HG02840 (cell line): ENCODE results near the gene KCTD12.

ENCODE experiments used
- ATAC-seq: cut with Tn5 transposase; IDR thresholded peaks from one replicate; pipeline ENCODE4 v1.9.1; 2021; ENCODE audit warnings: mild to moderate bottlenecking, moderate library complexity, moderate number of reproducible peaks; ENCODE audit not compliant: unreplicated experiment, low FRiP score

The KCTD12 gene

DNA sequence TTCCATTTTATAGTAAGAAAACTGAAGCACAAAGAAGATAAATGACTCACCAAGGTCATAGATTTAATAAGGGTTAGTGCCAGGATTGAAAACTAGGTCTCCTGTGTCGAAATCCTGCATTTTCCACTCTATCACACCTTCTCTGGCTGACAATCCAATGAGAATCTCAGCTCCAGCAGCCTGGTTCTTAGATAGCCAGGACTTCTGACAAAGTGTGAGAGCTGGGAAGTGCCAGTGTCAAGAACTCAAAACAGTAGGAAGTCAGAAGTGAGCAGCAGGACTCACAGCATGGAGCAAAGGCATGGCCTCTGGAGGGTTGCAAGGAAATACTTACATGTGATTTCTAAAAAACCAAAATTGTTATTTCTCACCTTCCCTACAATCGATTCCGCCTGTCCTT is 24.3 kb downstream of the KCTD12 start:
- no peak for ATAC-seq

DNA sequence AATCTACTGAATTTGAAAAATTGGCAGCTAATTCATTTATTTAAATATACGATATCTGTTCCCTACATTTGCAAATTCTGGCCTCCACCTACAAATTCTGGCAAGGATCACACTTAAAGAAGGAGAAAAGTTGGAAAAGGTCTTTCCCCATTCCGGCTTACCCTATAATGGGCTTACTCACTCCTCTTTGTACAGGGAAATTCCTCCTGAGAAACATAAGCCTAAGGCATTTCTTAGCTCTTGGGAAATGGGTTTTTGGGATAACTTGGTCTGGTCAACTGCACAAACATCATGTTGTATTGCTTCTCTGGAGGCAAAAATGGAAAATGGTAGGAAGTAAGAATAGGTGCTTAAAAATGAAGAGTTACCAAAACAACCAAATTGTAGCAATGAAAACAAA is 25.5 kb downstream of the KCTD12 start:
- no peak for ATAC-seq

DNA sequence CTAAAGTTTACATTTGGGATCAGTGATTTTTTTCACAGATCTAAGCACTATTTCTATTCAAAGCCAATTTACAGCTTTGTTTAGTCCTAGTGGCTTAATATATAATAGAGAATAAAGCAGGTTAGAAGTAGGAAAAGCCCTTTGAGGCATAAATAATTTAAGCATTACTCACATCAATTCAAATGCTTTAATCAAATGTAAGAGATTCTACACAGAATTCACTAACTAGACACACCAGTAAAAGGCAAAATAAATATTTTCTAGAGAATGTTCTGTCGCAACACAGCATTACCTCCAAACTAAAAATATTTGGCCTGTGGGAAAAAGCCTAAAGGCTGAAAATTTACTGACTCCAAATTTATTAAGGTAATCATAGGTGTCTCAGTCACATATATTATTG is 31.3 kb downstream of the KCTD12 start:
- no peak for ATAC-seq

DNA sequence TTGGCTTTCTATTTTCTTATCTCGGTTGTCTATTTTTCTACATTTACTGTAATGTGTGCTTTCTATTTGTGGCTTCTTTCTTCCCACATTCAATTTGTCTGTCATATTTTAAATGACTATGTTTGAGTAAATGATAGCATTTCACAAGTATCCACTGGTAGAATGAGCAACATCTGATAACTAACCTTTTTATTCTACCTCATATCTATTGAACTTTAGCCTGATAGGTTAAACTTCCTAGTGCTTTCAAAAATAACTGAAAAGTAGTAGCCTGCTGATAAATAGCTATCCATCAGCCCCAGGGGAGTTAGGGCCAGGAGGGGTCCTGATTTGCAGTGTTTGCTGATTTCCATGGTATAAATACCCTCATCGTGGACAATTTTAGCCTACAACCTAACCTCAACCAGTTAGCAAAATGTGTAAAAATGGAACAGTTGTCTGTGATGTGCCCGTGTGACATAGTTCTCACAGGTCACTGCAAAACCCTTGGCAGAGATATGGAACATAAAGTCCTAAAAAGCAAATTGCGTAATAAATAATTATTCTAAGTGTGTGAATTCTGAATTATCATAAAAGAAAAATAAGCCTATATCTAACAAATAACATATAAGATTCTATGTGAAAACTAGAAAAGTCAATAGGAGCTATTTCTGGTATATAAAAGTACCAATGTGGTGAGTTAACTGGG is 32.1 kb downstream of the KCTD12 start:
- no peak for ATAC-seq

DNA sequence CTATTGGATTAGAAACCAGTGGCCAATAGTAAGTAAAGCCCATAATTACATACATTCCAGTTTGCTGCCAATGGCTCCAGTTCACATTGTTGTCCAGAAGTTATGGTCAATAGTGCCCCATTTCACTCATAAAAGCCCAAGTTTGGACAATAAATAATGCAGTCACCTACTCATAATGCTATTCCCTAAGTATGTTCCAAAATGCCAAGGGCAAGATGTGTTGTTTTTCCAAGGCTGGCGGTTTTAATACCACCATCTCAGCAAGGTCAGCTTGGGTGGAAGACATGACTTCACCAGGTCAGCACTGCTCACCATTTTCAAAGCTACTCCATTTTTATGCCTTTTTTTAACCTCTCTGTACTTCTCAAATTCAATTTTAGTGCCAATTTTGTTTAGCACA is 32.7 kb downstream of the KCTD12 start:
- ATAC-seq: no peak

DNA sequence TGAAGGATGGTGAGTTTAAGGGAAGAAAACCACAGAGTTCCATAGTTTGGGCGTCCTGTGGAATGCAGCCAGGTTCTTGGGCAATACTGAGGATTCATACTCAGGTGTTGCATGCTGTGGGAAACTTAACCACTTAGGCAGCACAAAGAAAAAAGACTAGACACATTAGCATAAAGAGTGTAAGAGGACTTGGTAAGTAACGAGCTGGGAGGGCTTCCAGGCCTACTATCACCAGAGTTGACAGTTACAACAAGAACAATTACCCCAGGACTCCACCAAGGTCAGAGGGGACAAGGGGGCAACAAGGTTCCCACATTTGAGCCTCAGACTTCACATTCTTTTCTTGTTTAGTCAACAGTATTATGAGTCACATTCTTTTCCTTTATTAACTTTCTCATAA is 33.2 kb downstream of the KCTD12 start:
- ATAC-seq: no peak

DNA sequence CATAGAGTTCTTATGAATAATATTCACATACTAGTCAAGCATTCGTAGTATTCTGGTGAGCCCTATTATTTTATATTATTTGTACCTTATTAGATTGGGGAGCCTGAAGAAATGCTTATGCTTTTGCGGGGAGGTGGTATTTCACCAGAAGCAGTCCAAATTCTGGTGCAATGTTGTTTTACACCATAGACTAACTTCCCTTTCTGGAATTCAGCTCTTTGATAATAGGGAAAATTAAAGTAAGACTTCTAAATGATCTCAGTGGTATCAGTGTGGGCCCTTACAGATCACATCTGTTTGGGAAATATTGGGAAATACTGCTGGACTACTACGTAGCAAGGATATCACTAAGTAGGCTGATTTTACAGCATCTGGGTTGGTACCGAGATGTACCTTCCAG is 34.2 kb downstream of the KCTD12 start:
- ATAC-seq: no peak

DNA sequence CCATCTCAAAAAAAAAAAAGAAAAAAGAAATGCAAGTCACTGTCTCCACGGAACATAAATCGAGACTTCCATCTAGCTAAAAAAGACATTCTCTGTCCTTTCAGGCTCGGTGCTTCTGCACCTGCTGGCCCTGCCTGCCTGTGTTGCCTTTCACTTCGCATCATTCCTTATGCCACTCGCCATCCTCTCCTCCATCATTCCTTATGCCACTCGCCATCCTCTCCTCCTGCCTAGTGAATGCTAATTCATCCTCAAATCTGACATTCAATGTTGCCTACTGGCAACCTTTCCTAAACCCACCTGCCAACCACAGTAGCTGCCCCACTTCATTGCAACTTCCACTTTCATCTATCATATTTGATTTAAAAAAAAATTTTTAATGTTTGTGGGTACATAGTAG is 36.7 kb downstream of the KCTD12 start:
- ATAC-seq: no peak

DNA sequence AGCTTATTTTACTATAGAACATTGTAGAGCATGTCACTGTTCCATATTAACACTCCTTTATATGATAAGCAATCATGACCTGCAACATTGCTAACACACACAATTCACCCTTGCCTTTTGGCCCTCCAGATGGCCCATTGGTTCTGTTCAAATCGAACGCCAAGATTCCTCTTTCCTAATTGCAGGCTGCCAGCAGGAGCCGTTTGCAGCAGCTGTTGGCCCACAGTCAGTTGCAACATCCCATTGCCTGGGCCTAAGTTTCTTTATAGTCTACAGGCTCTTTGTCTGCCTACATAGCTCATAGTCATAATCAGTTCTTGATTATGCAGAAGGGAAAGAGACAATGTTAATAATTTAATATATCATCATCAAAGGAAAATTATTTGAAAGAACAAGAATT is 37.6 kb downstream of the KCTD12 start:
- no peak for ATAC-seq

DNA sequence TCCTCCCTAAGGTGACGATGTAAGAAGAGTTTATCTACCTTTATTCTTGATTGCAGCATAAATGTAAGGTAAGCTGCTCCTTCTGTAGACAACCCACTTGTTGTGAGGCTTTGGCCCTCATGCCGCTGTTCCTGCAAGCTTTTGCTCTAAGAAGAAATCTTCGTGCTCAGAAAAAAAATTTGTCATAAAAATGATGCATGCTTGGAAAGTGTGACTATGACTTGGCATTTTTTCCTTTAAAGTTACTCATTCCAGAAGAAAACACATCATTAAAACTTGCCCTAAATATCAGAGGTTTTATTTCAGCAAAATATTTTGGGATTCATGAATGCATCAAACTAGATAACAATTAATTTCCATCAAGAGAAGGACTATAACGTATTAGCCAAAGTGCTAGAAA is 39.8 kb downstream of the KCTD12 start:
- ATAC-seq: no peak

DNA sequence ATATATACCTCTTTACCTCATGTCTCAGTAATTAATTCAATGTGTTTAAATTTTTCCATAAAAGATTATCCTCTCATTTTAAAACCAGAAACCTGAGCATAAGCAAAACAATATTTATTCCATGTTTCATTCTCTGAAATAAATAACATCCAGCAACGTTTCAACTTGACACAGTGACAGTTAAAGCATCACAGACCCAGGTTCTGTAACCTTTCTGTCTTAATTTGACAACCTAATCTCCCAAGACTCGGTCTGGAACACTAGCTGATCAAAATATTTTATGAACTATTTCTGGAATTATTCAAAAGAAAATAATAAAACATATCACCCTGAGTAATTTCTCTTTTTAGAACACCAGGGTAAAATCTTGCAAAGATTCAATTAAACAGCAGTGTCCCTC is 40.3 kb downstream of the KCTD12 start:
- ATAC-seq: no peak

DNA sequence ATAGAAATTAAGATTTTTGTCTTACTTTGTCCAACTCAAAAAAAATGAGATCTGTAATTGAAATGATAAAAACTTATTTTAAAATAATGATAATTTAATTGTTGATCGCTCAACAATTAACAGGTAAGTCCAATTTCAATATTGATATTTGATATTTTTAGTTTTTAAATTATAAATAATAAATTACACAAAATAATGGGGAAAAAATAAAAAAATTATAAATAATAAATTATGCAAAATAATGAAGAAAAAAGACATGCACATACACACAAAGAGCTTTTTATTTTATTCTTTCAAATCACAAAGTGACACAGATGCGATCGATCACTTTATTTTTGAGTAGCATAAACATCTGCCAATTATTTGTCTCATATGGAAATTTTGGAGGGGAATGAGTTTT is 40.8 kb downstream of the KCTD12 start:
- ATAC-seq: no peak

DNA sequence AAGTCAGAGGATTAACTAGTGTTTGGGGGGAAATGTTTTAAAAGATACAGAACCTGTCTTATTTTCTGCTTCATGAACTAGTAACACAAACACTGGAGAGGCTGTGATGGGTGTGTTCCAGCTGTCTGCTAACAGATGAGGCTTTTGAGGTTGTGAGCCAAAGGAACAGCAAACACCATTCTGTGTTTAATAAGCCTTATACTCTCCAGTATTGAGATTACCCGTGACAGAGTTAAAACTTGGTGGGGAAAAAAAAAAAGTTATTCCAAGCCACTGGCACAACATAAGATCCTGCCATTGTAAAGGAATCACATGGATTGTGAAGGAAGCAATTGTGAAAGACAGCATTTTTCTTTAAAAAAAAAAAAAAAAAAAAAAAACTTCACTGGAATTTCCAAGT is 48.4 kb downstream of the KCTD12 start:
- no peak for ATAC-seq

DNA sequence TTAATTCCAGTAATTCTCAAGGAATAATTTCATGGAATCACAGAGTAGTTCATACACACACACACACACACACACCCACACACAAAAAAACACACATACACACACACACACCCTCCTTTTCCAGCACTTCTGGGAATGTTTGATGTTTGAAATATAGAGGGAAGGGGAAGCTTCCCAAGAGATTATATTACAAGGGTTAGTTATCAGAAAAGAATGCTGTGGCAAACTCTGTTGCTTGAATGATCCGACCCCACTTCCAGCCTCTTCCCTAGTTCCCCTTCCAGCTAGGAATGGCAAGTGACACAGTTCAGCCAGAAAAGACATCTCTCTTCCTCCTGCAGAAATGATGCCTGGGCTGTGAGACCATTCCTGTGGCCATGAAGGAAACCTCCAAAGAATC is 49.9 kb downstream of the KCTD12 start:
- no peak for ATAC-seq

DNA sequence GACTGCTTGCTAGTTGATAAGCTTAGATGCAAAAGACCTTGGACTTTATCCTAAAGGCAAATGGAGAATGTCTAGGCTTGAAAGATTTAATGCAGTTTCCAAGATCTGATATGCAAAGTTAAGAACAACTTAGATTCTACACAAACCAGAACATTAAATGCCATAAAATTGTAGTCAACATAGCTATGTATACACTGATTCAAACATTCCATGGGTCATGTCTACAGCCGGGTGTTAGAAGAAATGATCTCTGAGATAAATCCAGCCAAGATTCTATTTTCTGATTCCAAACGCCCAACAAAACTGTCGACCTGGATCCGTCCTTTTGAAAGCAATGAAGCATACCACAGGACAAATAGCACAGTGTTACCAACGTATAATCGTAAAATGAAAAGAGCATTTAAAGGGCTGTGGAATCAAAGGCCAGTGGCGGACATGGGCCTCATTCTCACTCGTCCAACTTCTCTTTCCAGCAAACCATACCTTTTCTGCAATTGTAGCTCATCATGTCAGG is 52.7 kb downstream of the KCTD12 start:
- ATAC-seq: no peak

DNA sequence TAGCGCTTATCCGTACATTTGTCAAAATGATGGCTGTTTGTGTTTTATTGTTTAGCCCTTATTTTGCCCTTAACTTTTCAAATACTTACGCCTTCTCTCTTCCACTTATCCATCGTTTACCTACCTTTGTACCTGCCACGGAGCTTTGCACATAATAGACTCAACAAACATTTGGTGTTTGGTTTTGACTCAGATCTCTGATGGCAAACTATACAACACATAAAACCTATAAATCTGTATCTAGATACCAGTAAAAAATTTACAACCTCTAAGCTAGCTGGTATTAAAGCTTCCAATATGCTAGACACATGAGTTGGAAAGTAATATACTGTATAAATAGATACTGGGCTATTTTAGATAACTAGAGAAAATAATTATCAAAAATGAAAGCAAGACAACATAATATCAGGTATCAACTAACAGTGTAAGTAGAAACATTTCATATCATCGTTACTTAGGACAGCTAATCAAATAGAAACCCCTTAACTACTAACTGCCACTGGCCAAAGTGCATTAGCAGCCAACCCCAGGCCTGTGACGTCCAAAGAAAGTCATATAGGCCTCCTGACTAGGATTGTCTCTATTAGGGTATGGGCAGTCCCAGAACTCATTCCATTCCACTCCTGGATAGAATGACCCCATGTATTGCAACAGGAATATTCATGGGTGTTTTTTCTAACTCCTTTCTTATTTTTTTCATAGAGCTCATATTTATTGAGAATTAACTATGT is 53.8 kb downstream of the KCTD12 start:
- ATAC-seq: no peak

DNA sequence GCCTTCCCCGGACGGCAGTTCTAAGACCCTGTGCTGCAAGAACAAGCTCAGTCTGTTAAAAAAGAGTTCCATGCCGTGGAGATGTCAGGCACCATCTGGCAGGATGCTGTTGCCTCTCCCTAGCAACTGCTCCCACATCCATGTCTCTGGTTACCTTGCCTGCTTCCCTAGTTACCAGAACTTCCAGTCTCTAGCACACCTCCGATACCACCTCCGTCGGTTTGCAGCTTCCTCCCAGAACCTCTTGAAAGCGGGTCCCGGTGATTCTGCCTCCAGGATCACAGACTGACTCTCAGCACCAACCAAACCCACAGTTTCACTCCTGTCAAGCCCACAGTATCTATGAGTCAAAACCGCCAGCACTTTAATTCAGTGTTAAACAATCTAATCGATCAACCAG is 55.4 kb downstream of the KCTD12 start:
- no peak for ATAC-seq
